Loucy (cell line): Measurements from ENCODE around the gene ZBTB32.
"Not testable (repeated sequence)": the region's sequence is repeated elsewhere in the genome, so short reads cannot be mapped to it uniquely, and the experiment has no call there.

Experiments used
- H2AFZ ChIP-seq: fragments of 200-600 bp; sonication (generic); 2 replicates; pipeline ENCODE4 v1.6.0; 2016; ENCODE audit warnings: antibody characterized with exemption, mild to moderate bottlenecking, low read length, moderate library complexity
- H3F3A ChIP-seq: fragments of 200-600 bp; 2 replicates; pipeline ENCODE4 v1.6.0; 2016; ENCODE audit warnings: antibody characterized with exemption, low read depth, mild to moderate bottlenecking
- H3K27me3 ChIP-seq: fragments of 200-600 bp; sonication (generic); 2 replicates; pipeline ENCODE4 v1.6.1; 2014; ENCODE audit warnings: low read length, mild to moderate bottlenecking; ENCODE audit not compliant: insufficient read depth, poor library complexity, severe bottlenecking
- H3K36me3 ChIP-seq: fragments of 200-600 bp; sonication (generic); 2 replicates; pipeline ENCODE4 v1.6.1; 2016; ENCODE audit warnings: low read length; ENCODE audit not compliant: insufficient read depth
- H3K4me1 ChIP-seq: fragments of 200-600 bp; sonication (generic); 2 replicates; pipeline ENCODE4 v1.5.1; 2014; ENCODE audit warnings: low read length, mild to moderate bottlenecking; ENCODE audit not compliant: insufficient read depth, poor library complexity, severe bottlenecking
- H3K4me2 ChIP-seq: fragments of 200-600 bp; sonication (generic); 2 replicates; pipeline ENCODE4 v1.6.0; 2014; ENCODE audit warnings: antibody characterized with exemption, low read length, low read depth, mild to moderate bottlenecking; ENCODE audit not compliant: poor library complexity, severe bottlenecking
- H3K4me3 ChIP-seq: fragments of 200-600 bp; sonication (generic); 2 replicates; pipeline ENCODE4 v1.5.1; 2014; ENCODE audit warnings: low read length, mild to moderate bottlenecking, mixed read lengths; ENCODE audit not compliant: poor library complexity, severe bottlenecking
- H3K79me2 ChIP-seq: fragments of 200-600 bp; sonication (generic); 2 replicates; pipeline ENCODE4 v1.6.1; 2014; ENCODE audit warnings: low read length; ENCODE audit not compliant: insufficient read depth
- H3K9ac ChIP-seq: fragments of 200-600 bp; sonication (generic); 2 replicates; pipeline ENCODE4 v1.6.0; 2014; ENCODE audit warnings: mild to moderate bottlenecking, low read depth, low read length, moderate library complexity; ENCODE audit not compliant: poor library complexity, severe bottlenecking
- H3K9me2 ChIP-seq: fragments of 200-600 bp; sonication (generic); replicated peaks from 2 replicates; pipeline ENCODE4 v1.6.1; 2016; ENCODE audit warnings: low read depth, low read length, mixed read lengths
- H3K9me3 ChIP-seq: fragments of 200-600 bp; sonication (generic); 2 replicates; pipeline ENCODE4 v1.6.1; 2014; ENCODE audit warnings: mild to moderate bottlenecking, antibody characterized with exemption, low read length, low read depth; ENCODE audit not compliant: insufficient read depth
- H4K20me1 ChIP-seq: fragments of 200-600 bp; sonication (generic); 2 replicates; pipeline ENCODE4 v1.6.0; 2014; ENCODE audit warnings: antibody characterized with exemption, low read length, mild to moderate bottlenecking; ENCODE audit not compliant: insufficient read depth, poor library complexity, severe bottlenecking
- EZH2phosphoT487 ChIP-seq: fragments of 200-600 bp; IDR thresholded peaks from 2 replicates; pipeline ENCODE4 v1.6.1; 2018; ENCODE audit warnings: antibody characterized with exemption, mild to moderate bottlenecking, moderate library complexity, borderline replicate concordance
- TF ChIP-seq, protein P1 (sequence below): fragments of 200-600 bp; sonication (generic); conservative IDR thresholded peaks from 2 replicates; pipeline ENCODE4 v1.5.1; 2014; ENCODE audit warnings: mild to moderate bottlenecking, antibody characterized with exemption, low read length

ZBTB32 gene

DNA sequence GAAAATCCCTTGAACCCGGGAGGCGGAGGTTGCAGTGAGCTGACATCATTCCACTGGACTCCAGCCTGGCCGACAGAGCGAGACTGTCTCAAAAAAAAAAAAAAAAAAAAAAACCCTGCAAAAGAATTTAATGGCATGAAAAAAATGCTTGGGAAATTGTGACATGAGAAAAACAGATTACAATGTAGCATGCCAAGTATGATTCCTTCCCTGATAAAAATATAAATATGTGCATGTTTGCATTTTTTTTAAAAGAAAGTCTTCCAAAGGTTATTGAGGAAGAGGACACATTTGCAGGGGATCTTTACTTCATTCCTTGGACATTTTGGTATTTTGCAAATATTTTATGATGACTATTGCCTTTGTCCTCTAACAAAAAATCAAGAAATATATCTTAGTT, 14.5 kb upstream of the ZBTB32 start:
- no peaks in the 10 kb centered on the region for H3K36me3 ChIP-seq

DNA sequence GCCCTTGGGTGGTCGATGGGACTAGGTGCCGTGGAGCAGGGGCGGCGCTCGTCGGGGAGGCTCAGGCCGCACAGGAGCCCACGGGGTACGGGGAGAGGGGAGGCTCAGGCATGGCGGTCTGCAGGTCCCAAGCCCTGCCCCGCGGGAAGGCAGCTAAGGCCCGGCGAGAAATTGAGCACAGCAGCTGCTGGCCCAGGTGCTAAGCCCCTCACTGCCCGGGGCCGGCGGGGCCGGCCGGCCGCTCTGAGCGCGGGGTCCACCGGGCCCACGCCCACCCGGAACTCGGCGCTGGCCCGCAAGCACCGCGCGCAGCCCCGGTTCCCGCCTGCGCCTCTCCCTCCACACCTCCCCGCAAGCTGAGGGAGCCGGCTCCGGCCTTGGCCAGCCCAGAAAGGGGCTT, 13.3 kb upstream of the ZBTB32 start:
- not testable (repeated sequence) for H3K36me3 ChIP-seq, H3K9ac ChIP-seq, H2AFZ ChIP-seq, H3K4me1 ChIP-seq, H3F3A ChIP-seq, H3K27me3 ChIP-seq, H3K79me2 ChIP-seq, H3K9me2 ChIP-seq, H3K4me3 ChIP-seq, H3K9me3 ChIP-seq, H4K20me1 ChIP-seq, H3K4me2 ChIP-seq

More for the DNA sequence above, 14.5 kb upstream of the ZBTB32 start:
- no peaks in the 10 kb centered on the region for H3F3A ChIP-seq
- no peak for TF ChIP-seq EZH2phosphoT487
- TF ChIP-seq, protein P1, sequence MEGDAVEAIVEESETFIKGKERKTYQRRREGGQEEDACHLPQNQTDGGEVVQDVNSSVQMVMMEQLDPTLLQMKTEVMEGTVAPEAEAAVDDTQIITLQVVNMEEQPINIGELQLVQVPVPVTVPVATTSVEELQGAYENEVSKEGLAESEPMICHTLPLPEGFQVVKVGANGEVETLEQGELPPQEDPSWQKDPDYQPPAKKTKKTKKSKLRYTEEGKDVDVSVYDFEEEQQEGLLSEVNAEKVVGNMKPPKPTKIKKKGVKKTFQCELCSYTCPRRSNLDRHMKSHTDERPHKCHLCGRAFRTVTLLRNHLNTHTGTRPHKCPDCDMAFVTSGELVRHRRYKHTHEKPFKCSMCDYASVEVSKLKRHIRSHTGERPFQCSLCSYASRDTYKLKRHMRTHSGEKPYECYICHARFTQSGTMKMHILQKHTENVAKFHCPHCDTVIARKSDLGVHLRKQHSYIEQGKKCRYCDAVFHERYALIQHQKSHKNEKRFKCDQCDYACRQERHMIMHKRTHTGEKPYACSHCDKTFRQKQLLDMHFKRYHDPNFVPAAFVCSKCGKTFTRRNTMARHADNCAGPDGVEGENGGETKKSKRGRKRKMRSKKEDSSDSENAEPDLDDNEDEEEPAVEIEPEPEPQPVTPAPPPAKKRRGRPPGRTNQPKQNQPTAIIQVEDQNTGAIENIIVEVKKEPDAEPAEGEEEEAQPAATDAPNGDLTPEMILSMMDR, result no peak
- no peaks in the 10 kb centered on the region for H3K27me3 ChIP-seq
- H3K4me3 ChIP-seq, result no peak overlapping the region
- H3K9me2 ChIP-seq, result no peaks in the 10 kb centered on the region
- no peak overlapping the region for H2AFZ ChIP-seq
- no peaks in the 10 kb centered on the region for H4K20me1 ChIP-seq
- no peaks in the 10 kb centered on the region for H3K4me1 ChIP-seq
- no peak overlapping the region for H3K4me2 ChIP-seq
- H3K9ac ChIP-seq, result no peak overlapping the region
- H3K9me3 ChIP-seq, result no peaks in the 10 kb centered on the region
- H3K79me2 ChIP-seq, result no peaks in the 10 kb centered on the region

DNA sequence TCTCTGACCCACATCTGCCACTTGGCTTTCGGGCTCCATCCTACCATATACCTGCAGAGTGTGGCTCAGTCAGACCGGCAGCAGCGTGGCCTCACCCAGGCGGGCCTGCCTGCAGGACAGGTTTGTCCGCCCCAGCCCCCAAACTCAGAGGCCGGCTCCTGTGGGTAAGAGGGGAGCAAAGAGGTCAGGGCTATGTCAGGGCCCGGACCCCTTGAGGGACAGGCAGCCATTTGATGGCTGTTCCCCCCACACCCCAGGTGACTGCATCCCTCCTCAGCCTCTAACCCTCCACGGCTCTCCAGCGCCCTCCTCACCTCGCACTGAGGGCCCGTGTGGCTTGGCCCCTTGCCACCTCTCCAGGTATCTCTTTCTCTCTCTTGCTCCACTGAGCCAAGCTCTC, 12.3 kb upstream of the ZBTB32 start:
- H3F3A ChIP-seq, result no peaks in the 10 kb centered on the region
- no peak overlapping the region for H3K9ac ChIP-seq
- TF ChIP-seq, protein P1, result no peak
- TF ChIP-seq EZH2phosphoT487, result no peak
- H3K27me3 ChIP-seq, result no peaks in the 10 kb centered on the region
- H4K20me1 ChIP-seq, result no peaks in the 10 kb centered on the region
- H3K4me2 ChIP-seq, result no peak overlapping the region
- H3K4me1 ChIP-seq, result no peaks in the 10 kb centered on the region
- no peak overlapping the region for H2AFZ ChIP-seq
- H3K79me2 ChIP-seq, result no peaks in the 10 kb centered on the region
- no peak overlapping the region for H3K4me3 ChIP-seq
- no peaks in the 10 kb centered on the region for H3K9me3 ChIP-seq
- H3K9me2 ChIP-seq, result no peaks in the 10 kb centered on the region
- H3K36me3 ChIP-seq, result no peaks in the 10 kb centered on the region

DNA sequence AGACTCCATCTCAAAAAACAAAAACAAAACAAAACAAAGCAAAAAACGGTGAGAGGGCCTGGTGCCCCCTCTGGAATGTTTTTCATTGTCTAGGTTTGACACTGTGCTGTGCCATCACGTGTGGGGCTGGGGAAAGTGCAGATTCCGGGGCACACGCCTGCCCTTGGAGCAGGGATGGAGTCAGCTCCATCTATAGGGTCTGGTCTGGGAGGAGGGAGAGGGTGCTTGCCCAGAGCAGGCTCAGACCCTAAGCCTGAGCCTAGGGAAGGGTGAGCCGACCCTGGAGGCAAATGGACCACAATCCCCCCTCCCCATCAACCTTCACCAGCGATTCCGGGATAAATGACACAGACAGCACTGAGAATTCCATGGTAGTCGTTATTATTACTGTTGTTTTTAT, 10.9 kb upstream of the ZBTB32 start:
- Histone ChIP-seq H3K79me2 (no peaks in the 10 kb centered on the region), H3K9me2 (no peaks in the 10 kb centered on the region), H3K27me3 (no peaks in the 10 kb centered on the region), H3K9me3 (no peaks in the 10 kb centered on the region), H3K4me2 (no peak overlapping the region), H3K4me1 (no peaks in the 10 kb centered on the region), H3F3A (no peaks in the 10 kb centered on the region), H3K9ac (no peak overlapping the region), H3K4me3 (no peak overlapping the region), H2AFZ (no peak overlapping the region), H3K36me3 (no peaks in the 10 kb centered on the region), H4K20me1 (no peaks in the 10 kb centered on the region)
- TF ChIP-seq, protein P1, result no peak
- TF ChIP-seq EZH2phosphoT487, result no peak
